ENCODE results near the gene MESD. TPM values are rescaled to one million over a fixed set of nuclear protein-coding genes. Genes with fewer than 3 reads are reported as not detected.

MESD gene
- total RNA-seq, result 16.9 and 19.4 TPM in 2 replicates

DNA sequence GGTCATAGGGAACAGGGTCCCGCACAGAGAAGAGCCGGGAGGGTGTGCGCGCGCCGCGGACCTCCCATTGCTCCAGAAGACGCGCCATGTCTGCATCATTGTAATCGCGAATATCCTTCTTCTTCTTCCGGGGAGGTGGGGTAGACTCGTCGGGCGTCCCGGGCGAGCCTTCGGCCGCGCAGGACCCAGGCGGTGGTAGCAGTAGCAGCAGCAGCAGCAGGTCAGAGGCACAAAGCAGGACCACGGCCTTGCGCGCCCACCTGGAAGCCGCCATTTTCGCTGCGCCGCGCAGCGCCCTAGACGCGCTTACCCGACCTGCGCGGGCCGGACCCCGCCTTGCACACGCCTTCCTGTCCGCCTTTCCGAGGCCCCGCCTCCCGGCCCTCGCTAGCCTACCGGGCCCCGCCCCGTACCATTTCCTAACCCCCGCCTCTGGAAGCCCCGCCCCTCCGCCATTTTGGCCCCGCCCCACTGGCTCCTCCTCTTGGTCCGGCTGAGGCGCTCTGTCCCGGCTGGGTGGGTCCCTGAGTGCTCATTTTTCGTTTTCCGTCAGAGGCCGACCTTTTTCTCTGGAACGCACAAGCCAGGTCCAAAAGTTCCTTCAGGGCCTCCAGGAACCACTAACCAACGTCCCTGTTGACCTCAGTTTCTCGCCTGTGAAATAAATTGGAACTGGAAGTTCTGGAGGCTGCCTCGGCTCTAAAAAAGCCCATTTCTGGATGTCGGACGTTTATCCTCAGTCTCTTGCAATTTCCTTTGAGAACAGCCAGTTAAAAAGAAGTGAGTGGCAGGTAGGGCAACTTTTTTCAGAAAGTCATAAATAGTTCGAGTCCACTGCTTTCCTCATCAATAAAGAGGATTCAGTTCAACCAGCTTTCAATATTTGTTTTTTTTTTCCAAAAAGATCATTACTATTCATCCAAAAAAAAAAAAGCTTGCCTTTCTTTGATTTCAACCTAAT is at the start of gene MESD:
MESD (minus strand) TSS at position 302 of the 961 bp plus-strand sequence; CDS start at position 274, 28 bp downstream.

GRCh38 chr15:81000624-81001151 is 11.1 kb upstream of the MESD start, which contains the start of gene TLNRD1:
Gene TLNRD1, plus strand, starts transcription at chr15:81000923. Its CDS starts 1,349 bp downstream, at chr15:81002272.

Small RNA genes within 50 kb of the gene (small RNA-seq; reads per million reads assigned to genes)
- not detected for gene MIR4514

Other genes starting within 250 kb of the MESD start
- 1.4 and 8.5 TPM in 2 replicates for gene CEMIP, start 210.4 kb downstream of the MESD start, total RNA-seq
- gene TLNRD1, start 11.1 kb upstream of the MESD start, total RNA-seq, result 9.9 and 15.8 TPM in 2 replicates
- under 0.01 TPM in 2 replicates for gene CFAP161, start 144.5 kb upstream of the MESD start, total RNA-seq
- 1.6 and 4.0 TPM in 2 replicates for gene IL16, start 207.1 kb upstream of the MESD start, total RNA-seq

Measured in subcutaneous preadipocyte (primary cell).